ENCODE measurements around the gene TLE5.

Gene TLE5

DNA sequence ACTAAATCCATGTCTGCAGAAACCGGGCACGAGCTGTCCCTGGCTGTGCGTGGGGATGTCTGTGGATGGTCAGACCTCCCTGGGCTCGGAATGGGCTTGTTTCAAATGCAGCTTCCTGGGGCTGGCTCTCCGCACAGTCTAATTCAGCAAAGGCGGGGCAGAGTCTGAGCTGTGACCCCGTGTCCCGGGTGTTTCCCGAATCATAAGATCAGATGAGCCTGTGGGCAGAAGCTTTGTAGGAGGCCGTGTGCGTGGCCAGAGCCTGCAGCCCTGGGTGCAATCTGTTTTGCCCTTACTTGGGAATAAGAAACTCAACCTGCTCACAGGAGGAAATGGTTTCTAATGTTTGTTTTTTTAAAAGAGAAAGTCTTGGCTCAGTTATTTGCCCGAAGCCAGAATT is 18.0 kb upstream of the TLE5 start:
- Histone ChIP-seq H3K9ac (no peak overlapping the region), H4K20me1 (no peaks in the 10 kb centered on the region), H3K4me1 (peaks cover 20% of the 10 kb centered on the region), H3K4me2 (no peak overlapping the region), H3K27ac (no peak overlapping the region), H3K27me3 (no peaks in the 10 kb centered on the region), H3K9me3 (peaks cover 6% of the 10 kb centered on the region; the same call in 1 of the 2 replicates), H3K36me3 (no peaks in the 10 kb centered on the region), H3K4me3 (no peak overlapping the region)
- TF ChIP-seq Cebpa-rat (IDR thresholded peaks at IDR 0.05), result no peak

DNA sequence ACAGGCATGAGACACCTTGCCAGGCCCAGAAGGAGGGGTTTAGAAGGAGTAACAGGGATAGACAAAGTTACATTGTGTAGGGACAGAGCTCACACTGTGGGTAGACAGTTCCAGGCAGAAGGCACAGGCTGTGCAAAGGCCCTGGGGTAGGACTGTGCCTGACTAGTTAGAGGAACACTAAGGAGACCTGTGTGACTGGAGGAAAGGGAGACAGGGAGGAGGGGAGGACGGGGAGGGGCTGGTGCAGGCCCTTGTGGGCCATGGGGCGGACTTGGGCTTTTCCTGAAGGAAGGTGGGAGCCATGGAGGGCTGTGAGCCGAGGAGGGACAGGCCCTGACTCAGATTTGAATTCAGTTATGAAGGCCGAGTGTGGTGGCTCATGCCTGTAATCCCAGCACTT is 17.3 kb upstream of the TLE5 start:
- Histone ChIP-seq H3K27me3 (no peaks in the 10 kb centered on the region), H3K27ac (no peak overlapping the region), H3K36me3 (no peaks in the 10 kb centered on the region), H3K4me2 (no peak overlapping the region), H3K9me3 (peaks cover 6% of the 10 kb centered on the region; the same call in 1 of the 2 replicates), H3K4me3 (no peak overlapping the region), H3K9ac (no peak overlapping the region), H4K20me1 (no peaks in the 10 kb centered on the region), H3K4me1 (peaks cover 27% of the 10 kb centered on the region)
- no peak for TF ChIP-seq Cebpa-rat (IDR thresholded peaks at IDR 0.05)

DNA sequence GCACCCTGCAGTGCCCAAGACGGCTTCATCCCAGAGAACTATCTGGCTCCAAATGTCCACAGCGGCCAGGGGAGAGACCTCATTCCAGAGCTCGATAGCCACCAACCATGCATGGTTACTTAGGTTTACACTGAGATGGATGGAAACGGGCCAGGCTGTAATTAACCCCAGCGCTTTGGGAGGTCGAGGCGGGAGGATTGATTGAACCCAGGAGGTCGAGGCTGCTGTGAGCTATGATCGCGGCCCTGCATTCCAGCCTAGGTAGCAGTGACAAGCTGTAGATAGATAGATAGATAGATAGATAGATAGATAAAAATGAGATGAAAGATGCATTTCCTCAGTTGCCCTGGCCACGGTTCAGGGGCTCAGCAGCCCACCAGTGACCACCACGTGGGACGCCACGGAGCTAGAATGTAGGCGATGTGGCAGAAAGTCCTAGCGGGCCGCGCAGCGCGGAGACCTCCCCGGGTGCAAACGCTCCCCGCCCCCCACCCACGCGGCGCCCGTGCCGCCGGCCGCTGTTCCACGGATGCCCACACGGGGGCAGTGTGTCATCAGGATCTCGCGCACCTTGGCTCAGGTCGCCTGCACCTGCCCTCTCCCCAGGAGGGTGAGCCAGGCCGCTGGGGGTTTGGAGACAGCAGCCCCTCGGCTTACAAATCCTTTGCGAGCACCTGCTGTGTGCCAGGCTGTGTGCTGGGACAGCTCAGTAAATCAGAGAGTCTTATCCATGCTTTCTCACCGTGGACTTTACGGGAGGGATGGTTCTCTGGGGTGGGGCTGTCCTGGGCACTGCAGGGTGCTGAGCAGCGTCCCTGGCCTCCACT is 13.5 kb upstream of the TLE5 start:
- peaks cover 41% of the 10 kb centered on the region for H3K4me1 ChIP-seq
- H3K4me3 ChIP-seq, result peak overlapping the region; percentile 36
- no peaks in the 10 kb centered on the region for H3K9me3 ChIP-seq
- 0 out of 2 replicates have a peak overlapping the region, but pooled peaks have one; percentile 10 for H3K9ac ChIP-seq
- no peaks in the 10 kb centered on the region for H3K36me3 ChIP-seq
- TF ChIP-seq Cebpa-rat (IDR thresholded peaks at IDR 0.05), result no peak
- no peak overlapping the region for H3K27ac ChIP-seq
- no peaks in the 10 kb centered on the region for H3K27me3 ChIP-seq
- peak overlapping the region; percentile 81 for H3K4me2 ChIP-seq
- no peaks in the 10 kb centered on the region for H4K20me1 ChIP-seq

DNA sequence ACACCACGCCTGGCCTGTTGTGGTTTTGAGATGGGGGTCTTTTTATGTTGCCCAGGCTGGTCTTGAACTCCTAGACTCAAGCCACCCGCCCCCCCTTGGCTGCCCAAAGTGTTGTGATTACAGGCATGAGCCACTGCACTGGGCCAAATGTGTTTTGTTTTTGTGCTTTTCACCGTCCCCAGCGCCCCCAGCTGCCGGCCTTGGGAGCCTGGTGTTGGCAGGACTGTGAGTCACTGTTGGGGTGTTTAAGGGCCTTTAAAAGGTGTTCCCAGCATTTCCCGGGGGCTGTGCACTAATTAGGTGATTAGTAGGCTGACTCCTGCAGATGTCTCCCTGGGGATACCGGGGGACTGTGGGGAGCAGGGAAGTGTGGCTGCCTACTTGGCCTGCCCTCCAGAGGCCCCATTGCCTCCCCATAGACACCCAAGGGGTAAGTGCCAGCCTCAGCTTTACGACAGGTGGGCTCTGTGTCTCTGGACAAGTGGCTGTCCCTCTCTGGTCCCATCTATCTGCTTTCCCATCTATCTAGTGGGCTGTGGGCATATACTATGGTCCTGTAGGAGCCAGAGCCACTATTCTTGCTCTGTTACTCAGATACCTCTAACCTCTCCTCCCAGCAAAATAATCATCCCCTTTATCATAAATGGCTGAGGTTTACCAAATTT is 11.8 kb upstream of the TLE5 start:
- no peaks in the 10 kb centered on the region for H4K20me1 ChIP-seq
- H3K4me2 ChIP-seq, result peak overlapping the region; percentile 24; the same call in 1 of the 2 replicates
- no peak for TF ChIP-seq Cebpa-rat (IDR thresholded peaks at IDR 0.05)
- no peaks in the 10 kb centered on the region for H3K27me3 ChIP-seq
- no peak overlapping the region for H3K9ac ChIP-seq
- H3K4me1 ChIP-seq, result peaks cover 41% of the 10 kb centered on the region
- H3K4me3 ChIP-seq, result no peak overlapping the region
- H3K36me3 ChIP-seq, result no peaks in the 10 kb centered on the region
- no peaks in the 10 kb centered on the region for H3K9me3 ChIP-seq
- H3K27ac ChIP-seq, result no peak overlapping the region

DNA sequence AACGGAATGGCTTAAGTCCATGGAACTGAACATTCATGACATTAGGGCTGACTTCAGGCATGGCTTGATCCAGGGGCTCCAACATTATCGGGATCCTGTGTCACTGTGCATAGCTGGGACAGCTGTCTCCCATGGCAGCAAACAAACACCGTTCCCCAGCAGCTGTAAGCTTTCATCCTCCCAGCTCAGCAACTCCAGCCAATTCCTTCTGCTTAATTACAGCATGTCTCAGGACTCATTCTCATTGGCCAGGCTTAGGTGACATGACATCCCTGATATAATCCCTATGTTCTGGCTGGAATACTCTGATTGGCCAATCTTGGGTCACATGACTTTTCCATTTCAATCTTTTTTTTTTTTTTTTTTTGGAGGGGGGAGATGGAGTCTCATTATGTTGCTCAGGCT is 10.9 kb upstream of the TLE5 start:
- Histone ChIP-seq H3K27me3 (no peaks in the 10 kb centered on the region), H3K9me3 (no peaks in the 10 kb centered on the region), H4K20me1 (no peaks in the 10 kb centered on the region), H3K4me1 (peaks cover 43% of the 10 kb centered on the region), H3K4me3 (no peak overlapping the region), H3K4me2 (no peak overlapping the region), H3K36me3 (no peaks in the 10 kb centered on the region), H3K9ac (no peak overlapping the region), H3K27ac (no peak overlapping the region)
- TF ChIP-seq Cebpa-rat (IDR thresholded peaks at IDR 0.05), result no peak

DNA sequence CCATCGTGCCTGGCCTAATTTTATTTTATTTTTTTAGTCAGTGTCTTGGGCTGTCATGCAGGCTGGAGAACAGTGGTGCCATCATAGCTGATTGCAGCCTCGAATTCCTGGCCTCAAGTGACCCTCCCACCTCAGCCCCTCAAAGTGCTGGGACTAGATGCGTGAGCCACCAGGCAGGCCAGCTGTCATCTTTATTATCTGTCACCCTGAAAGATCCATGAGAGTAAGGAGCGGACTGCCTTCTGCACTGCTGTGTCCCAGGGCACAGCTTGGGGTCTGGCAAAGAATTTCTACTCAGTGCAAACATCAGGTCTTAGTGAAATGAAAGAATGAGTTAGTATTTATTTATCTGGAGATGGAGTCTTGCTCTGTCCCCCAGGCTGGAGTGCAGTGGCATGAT is 9.5 kb upstream of the TLE5 start:
- no peak for TF ChIP-seq Cebpa-rat (IDR thresholded peaks at IDR 0.05)
- H3K9me3 ChIP-seq, result no peaks in the 10 kb centered on the region
- no peak overlapping the region for H3K4me3 ChIP-seq
- no peaks in the 10 kb centered on the region for H3K27me3 ChIP-seq
- no peaks in the 10 kb centered on the region for H4K20me1 ChIP-seq
- no peaks in the 10 kb centered on the region for H3K36me3 ChIP-seq
- no peak overlapping the region for H3K9ac ChIP-seq
- H3K4me1 ChIP-seq, result peaks cover 52% of the 10 kb centered on the region
- H3K4me2 ChIP-seq, result no peak overlapping the region
- no peak overlapping the region for H3K27ac ChIP-seq

DNA sequence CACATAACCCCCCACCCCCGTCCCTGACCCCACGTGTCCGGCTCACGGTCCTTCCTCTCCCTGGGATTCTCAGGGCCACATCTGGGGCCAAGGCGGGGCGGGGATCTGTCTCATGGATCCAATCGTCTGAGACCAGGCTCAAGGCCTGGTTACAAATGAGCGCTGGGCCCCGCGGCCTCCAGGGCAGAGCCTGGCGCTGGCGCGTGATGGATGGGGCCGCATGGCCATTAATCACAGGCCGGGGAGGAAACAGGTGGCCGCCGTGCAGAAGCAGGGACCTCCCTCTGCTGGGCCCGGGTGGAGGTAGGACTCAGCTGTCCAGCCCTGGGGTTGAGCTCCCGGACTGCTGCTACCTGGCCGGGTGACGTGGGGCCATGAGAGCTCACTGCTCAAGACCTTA is 5.8 kb upstream of the TLE5 start:
- no peaks in the 10 kb centered on the region for H3K36me3 ChIP-seq
- H3K4me2 ChIP-seq, result peak overlapping the region; percentile 63; the same call in 1 of the 2 replicates
- H3K9me3 ChIP-seq, result no peaks in the 10 kb centered on the region
- H3K9ac ChIP-seq, result no peak overlapping the region
- no peak overlapping the region for H3K4me3 ChIP-seq
- H3K27ac ChIP-seq, result peak overlapping the region; percentile 53
- TF ChIP-seq Cebpa-rat (IDR thresholded peaks at IDR 0.05), result no peak
- peaks cover 53% of the 10 kb centered on the region for H3K4me1 ChIP-seq
- no peaks in the 10 kb centered on the region for H3K27me3 ChIP-seq
- no peaks in the 10 kb centered on the region for H4K20me1 ChIP-seq

DNA sequence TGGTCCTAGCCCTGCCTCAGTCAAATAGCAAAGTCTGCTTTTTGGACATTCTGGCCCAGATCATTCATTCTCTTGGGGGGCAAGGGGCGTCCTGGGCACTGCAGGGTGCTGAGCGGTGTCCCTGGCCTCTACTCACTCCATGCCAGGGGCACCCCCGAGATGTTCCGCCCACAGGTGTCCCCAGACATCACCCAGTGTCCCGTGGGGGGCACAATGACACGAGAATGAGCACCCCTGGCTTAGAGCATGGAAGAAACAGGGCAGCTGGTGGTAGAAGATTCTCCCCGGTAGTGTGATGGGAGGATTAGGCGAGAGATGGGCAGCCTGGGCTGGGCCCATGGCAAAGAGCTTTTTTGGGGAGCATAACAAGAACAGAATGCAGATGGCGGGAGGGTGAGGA is 5.3 kb upstream of the TLE5 start:
- Histone ChIP-seq H3K9me3 (no peaks in the 10 kb centered on the region), H3K4me1 (peaks cover 55% of the 10 kb centered on the region), H3K4me2 (peak overlapping the region; percentile 63), H3K9ac (no peak overlapping the region), H3K27ac (peak overlapping the region; percentile 53; the same call in 1 of the 2 replicates), H3K36me3 (no peaks in the 10 kb centered on the region), H3K27me3 (no peaks in the 10 kb centered on the region), H3K4me3 (no peak overlapping the region), H4K20me1 (no peaks in the 10 kb centered on the region)
- TF ChIP-seq Cebpa-rat (IDR thresholded peaks at IDR 0.05), result no peak

DNA sequence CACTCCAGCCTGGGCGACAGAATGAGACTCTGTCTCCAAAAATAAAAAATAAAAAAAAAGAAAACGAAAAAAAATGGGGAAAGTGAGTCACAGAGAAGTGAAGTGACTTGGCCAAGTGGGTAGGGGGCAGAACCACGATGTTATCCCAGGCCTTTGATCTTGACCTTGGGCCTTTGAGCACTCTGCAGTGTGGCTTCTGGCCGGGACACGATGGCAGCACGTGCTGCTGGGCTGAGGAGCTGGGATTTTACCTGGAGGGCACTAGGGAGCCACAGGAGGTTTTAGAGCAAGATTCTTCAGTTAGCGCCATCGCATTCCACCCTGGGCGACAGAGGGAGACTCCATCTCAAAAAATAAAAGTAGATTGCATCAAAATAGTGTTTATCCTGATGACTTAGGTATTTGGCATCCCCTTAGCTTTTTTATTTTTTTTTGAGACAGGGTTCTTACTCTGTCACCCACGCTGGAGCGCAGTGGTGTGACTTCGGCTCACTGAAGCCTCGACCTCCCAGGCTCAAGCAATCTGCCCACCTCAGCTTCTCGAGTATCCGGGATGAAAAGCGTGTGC is 4.3 kb upstream of the TLE5 start:
- no peak for TF ChIP-seq Cebpa-rat (IDR thresholded peaks at IDR 0.05)
- Histone ChIP-seq H4K20me1 (no peaks in the 10 kb centered on the region), H3K4me2 (peak overlapping the region; percentile 87; the same call in 1 of the 2 replicates), H3K9me3 (no peaks in the 10 kb centered on the region), H3K27ac (no peak overlapping the region), H3K4me3 (no peak overlapping the region), H3K27me3 (no peaks in the 10 kb centered on the region), H3K4me1 (peaks cover 55% of the 10 kb centered on the region), H3K36me3 (no peaks in the 10 kb centered on the region), H3K9ac (no peak overlapping the region)
